ENCODE results near the gene PTPRR. TPM values are rescaled to one million over a fixed set of nuclear protein-coding genes. Genes with fewer than 3 reads are reported as not detected.

The PTPRR gene
- total and polyA plus RNA-seq, 2 of the 13 experiments (the other 11 are each of a cell fraction or from before 2014, with no cell fraction given), result not detected

GRCh38 chr12:70806043-70806442 is 114.5 kb downstream of the PTPRR start:
- no peak for TF ChIP-seq KDM5A (IDR thresholded peaks at IDR 0.05; ENCODE audit: borderline replicate concordance, low read length)
- no peak for TF ChIP-seq STAG1 (CRISPR knock-in tag; IDR thresholded peaks at IDR 0.05)
- no peak for TF ChIP-seq ATAD3A (CRISPR knock-in tag; IDR thresholded peaks at IDR 0.05)
- no peak for TF ChIP-seq JUNB (CRISPR knock-in tag; IDR thresholded peaks at IDR 0.05; ENCODE audit: borderline replicate concordance)
- no peak for TF ChIP-seq RFXAP (CRISPR knock-in tag; IDR thresholded peaks at IDR 0.05; ENCODE audit: borderline replicate concordance)
- no peak for TF ChIP-seq ZNF841 (CRISPR knock-in tag; IDR thresholded peaks at IDR 0.05; ENCODE audit: borderline replicate concordance)
- no peak for TF ChIP-seq ZNF18 (CRISPR knock-in tag; IDR thresholded peaks at IDR 0.05; ENCODE audit: insufficient replicate concordance)
- TF ChIP-seq MAFK (conservative IDR thresholded peaks at IDR 0.05 in 1 of 2, IDR thresholded peaks at IDR 0.05 in 1 of 2; ENCODE audit: low read length in 2 of 2), result no peak
- TF ChIP-seq ZNF644 (CRISPR knock-in tag; IDR thresholded peaks at IDR 0.05; ENCODE audit: low read depth), result no peak
- TF ChIP-seq SMARCC2 (IDR thresholded peaks at IDR 0.05), result no peak
- no peak for TF ChIP-seq MEF2D (CRISPR knock-in tag; IDR thresholded peaks at IDR 0.05)
- no peak for TF ChIP-seq TEF (CRISPR knock-in tag; IDR thresholded peaks at IDR 0.05)
- TF ChIP-seq YEATS4 (CRISPR knock-in tag; IDR thresholded peaks at IDR 0.05; ENCODE audit: borderline replicate concordance), result no peak
- TF ChIP-seq ZNF235 (CRISPR knock-in tag; IDR thresholded peaks at IDR 0.05; ENCODE audit: borderline replicate concordance), result no peak
- TF ChIP-seq ELF4 (CRISPR knock-in tag; IDR thresholded peaks at IDR 0.05; ENCODE audit: borderline replicate concordance), result no peak
- no peak for TF ChIP-seq ZFP36 (IDR thresholded peaks at IDR 0.05; ENCODE audit: borderline replicate concordance, low read depth, low read length, partially characterized antibody)
- TF ChIP-seq THYN1 (CRISPR knock-in tag; IDR thresholded peaks at IDR 0.05; ENCODE audit: borderline replicate concordance, low read depth), result no peak
- no peak for TF ChIP-seq PHB2 (IDR thresholded peaks at IDR 0.05; ENCODE audit: partially characterized antibody)
- no peak for TF ChIP-seq GZF1 (CRISPR knock-in tag; IDR thresholded peaks at IDR 0.05)
- no peak for TF ChIP-seq CENPT (CRISPR knock-in tag; IDR thresholded peaks at IDR 0.05; ENCODE audit: low read depth)
- Histone ChIP-seq H3K9me3 (ENCODE audit: low read length) (no peaks in the 10 kb centered on the region), H4K20me1 (ENCODE audit: insufficient read depth, low read length) (no peaks in the 10 kb centered on the region), H3K79me2 (ENCODE audit: insufficient read depth, low read length) (no peaks in the 10 kb centered on the region), H3K36me3 (replicated peaks in 1 of 2; ENCODE audit: control insufficient read depth in 1 of 2, insufficient read depth in 2 of 2, low read length in 2 of 2) (no peaks in the 10 kb centered on the region), H3K4me1 (ENCODE audit: insufficient read depth, low read length) (no peaks in the 10 kb centered on the region), H3K27ac (ENCODE audit: extremely low read length, insufficient read depth, low read length) (no peak overlapping the region), H2AFZ (ENCODE audit: low read length) (no peak overlapping the region), H3K27me3 (ENCODE audit: control insufficient read depth in 1 of 2, insufficient read depth in 2 of 2, low read length in 2 of 2) (no peaks in the 10 kb centered on the region), H3K4me2 (ENCODE audit: low read depth, low read length) (no peak overlapping the region), H3K4me3 (replicated peaks in 1 of 3; ENCODE audit: insufficient read depth in 1 of 3, low read depth in 2 of 3, low read length in 3 of 3) (no peak overlapping the region), H3K9ac (ENCODE audit: insufficient read depth, low read depth, low read length) (no peak overlapping the region)
- 5% methylated on average over 1 of the region's 1 CpG for WGBS (ENCODE audit: low lambda C conversion rate)
- intact Hi-C loops (cut with micrococcal nuclease; ENCODE audit: unreplicated experiment) (no loop called here), in situ Hi-C loops (cut with HindIII; ENCODE audit: extremely low pct_ligation_motif_present, low pct_unique_long_range_greater_than_20kb) (no loop called here)
- no TSS peak for BruUV-seq (replicated peaks)
- ATAC-seq, result no peak
- POLR2A ChIA-PET, result no interaction called here
- DNase-seq (ENCODE audit: low spot score), result no peak
- no peak for FAIRE-seq
- CTCF ChIA-PET (ENCODE audit: low intra/inter-chr PET ratio, low total read pairs), result no interaction called here

All from HepG2 (cell line).